Neural cell (in vitro differentiated cells): ENCODE data around the gene S1PR1. TPM values are rescaled to one million over a fixed set of nuclear protein-coding genes. Genes with fewer than 3 reads are reported as not detected.

Experiments used
- H2AFZ ChIP-seq: fragments of 200-600, 300-800 bp; sonication (generic), shearing (Covaris generic); 2 replicates; pipeline ENCODE4 v1.6.0; 2014; ENCODE audit warnings: low read depth, mild to moderate bottlenecking, antibody characterized with exemption, low read length, moderate library complexity
- H3F3A ChIP-seq: fragments of 200-600 bp; shearing (Covaris generic); 2 replicates; pipeline ENCODE4 v1.6.1; 2016; ENCODE audit warnings: mild to moderate bottlenecking, moderate library complexity, mixed read lengths, antibody characterized with exemption, low read length; ENCODE audit not compliant: insufficient read depth, poor library complexity, severe bottlenecking
- H3K27ac ChIP-seq: fragments of 200-600, 300-800 bp; sonication (generic), shearing (Covaris generic); 2 replicates; pipeline ENCODE4 v1.5.1; 2014; ENCODE audit warnings: mild to moderate bottlenecking, low read length, moderate library complexity
- H3K27me3 ChIP-seq: fragments of 300-800, 200-600 bp; sonication (generic), shearing (Covaris generic); 2 replicates; pipeline ENCODE4 v1.6.0; 2014; ENCODE audit warnings: mild to moderate bottlenecking, low read depth, low read length, moderate library complexity; ENCODE audit not compliant: insufficient read depth
- H3K36me3 ChIP-seq: fragments of 300-800, 200-600 bp; sonication (generic), shearing (Covaris generic); 2 replicates; pipeline ENCODE4 v1.5.1; 2014; ENCODE audit warnings: mild to moderate bottlenecking, antibody characterized with exemption, low read length, moderate library complexity; ENCODE audit not compliant: insufficient read depth
- H3K4me2 ChIP-seq: fragments of 300-800, 200-600 bp; sonication (generic), shearing (Covaris generic); 2 replicates; pipeline ENCODE4 v1.6.0; 2014; ENCODE audit warnings: mild to moderate bottlenecking, low read length
- H3K4me3 ChIP-seq: fragments of 300-800, 200-600 bp; sonication (generic), shearing (Covaris generic); 2 replicates; pipeline ENCODE4 v1.5.1; 2014; ENCODE audit warnings: mild to moderate bottlenecking, low read length, moderate library complexity
- H3K79me2 ChIP-seq: fragments of 200-600 bp; shearing (Covaris generic); replicated peaks from 2 replicates; pipeline ENCODE4 v1.6.0; 2014; ENCODE audit warnings: mild to moderate bottlenecking, low read length, moderate library complexity; ENCODE audit not compliant: insufficient read depth
- H3K9ac ChIP-seq: fragments of 300-800, 200-600 bp; sonication (generic), shearing (Covaris generic); 2 replicates; pipeline ENCODE4 v1.6.1; 2016; ENCODE audit warnings: mild to moderate bottlenecking, low read length, mixed read lengths
- H3K9me2 ChIP-seq: fragments of 200-600 bp; shearing (Covaris generic); 2 replicates; pipeline ENCODE4 v1.6.1; 2016; ENCODE audit warnings: mild to moderate bottlenecking, low read length, mixed read lengths; ENCODE audit not compliant: insufficient read depth
- H3K9me3 ChIP-seq: fragments of 200-600, 300-800 bp; sonication (generic), shearing (Covaris generic); 2 replicates; pipeline ENCODE4 v1.6.1; 2016; ENCODE audit warnings: mild to moderate bottlenecking, mixed run types, low read length, moderate library complexity, mixed read lengths
- H4K20me1 ChIP-seq: fragments of 200-600 bp; shearing (Covaris generic); 2 replicates; pipeline ENCODE4 v1.6.1; 2016; ENCODE audit warnings: mild to moderate bottlenecking, mixed run types; ENCODE audit not compliant: insufficient read depth
- EP300 ChIP-seq: fragments of 450-650 bp; conservative IDR thresholded peaks from 2 replicates; pipeline ENCODE4 v1.6.1; 2014; ENCODE audit warnings: antibody characterized with exemption, mild to moderate bottlenecking, moderate library complexity; ENCODE audit not compliant: poor library complexity, severe bottlenecking
- EZH2 ChIP-seq: fragments of 200-600, 300-800 bp; shearing (Covaris generic), sonication (generic); IDR thresholded peaks from 2 replicates; pipeline ENCODE4 v1.6.1; 2014; ENCODE audit warnings: antibody characterized with exemption, low read length, borderline replicate concordance, mild to moderate bottlenecking; ENCODE audit not compliant: insufficient read depth, poor library complexity, severe bottlenecking
- MXI1 ChIP-seq: fragments of 450-650 bp; conservative IDR thresholded peaks from 2 replicates; pipeline ENCODE4 v1.6.1; 2014; ENCODE audit warnings: antibody characterized with exemption, mild to moderate bottlenecking; ENCODE audit not compliant: poor library complexity, severe bottlenecking
- POLR2AphosphoS5 ChIP-seq: IDR thresholded peaks from 2 replicates; pipeline ENCODE4 v1.6.1; 2012
- RAD21 ChIP-seq: fragments of 450-650 bp; conservative IDR thresholded peaks from 2 replicates; pipeline ENCODE4 v1.6.1; 2014; ENCODE audit warnings: antibody characterized with exemption, mild to moderate bottlenecking, moderate library complexity
- SMC3 ChIP-seq: fragments of 450-650 bp; conservative IDR thresholded peaks from 2 replicates; pipeline ENCODE4 v1.6.1; 2014; ENCODE audit warnings: antibody characterized with exemption, mild to moderate bottlenecking, moderate library complexity; ENCODE audit not compliant: poor library complexity
- TAF1 ChIP-seq: IDR thresholded peaks from 2 replicates; pipeline ENCODE4 v1.6.1; 2012; ENCODE audit warnings: low read depth
- polyA plus RNA-seq: library from polyadenylated mRNA; depleted of rRNA; stranded (reverse); fragments of >200 nt; gene quantifications from 2 replicates; pipeline ENCODE4 v1.2.3, GENCODE V29; 2014
- TF ChIP-seq, protein P1 (sequence below): fragments of 450-650 bp; IDR thresholded peaks from 2 replicates; pipeline ENCODE4 v1.5.1; 2014; ENCODE audit warnings: antibody characterized with exemption, mild to moderate bottlenecking, moderate library complexity; ENCODE audit not compliant: poor library complexity, severe bottlenecking
- TF ChIP-seq, protein P2 (sequence below): IDR thresholded peaks from 2 replicates; pipeline ENCODE4 v1.6.1; 2012; ENCODE audit warnings: borderline replicate concordance

Gene S1PR1
- polyA plus RNA-seq, 1 donor from 2014 or later, result not detected

DNA sequence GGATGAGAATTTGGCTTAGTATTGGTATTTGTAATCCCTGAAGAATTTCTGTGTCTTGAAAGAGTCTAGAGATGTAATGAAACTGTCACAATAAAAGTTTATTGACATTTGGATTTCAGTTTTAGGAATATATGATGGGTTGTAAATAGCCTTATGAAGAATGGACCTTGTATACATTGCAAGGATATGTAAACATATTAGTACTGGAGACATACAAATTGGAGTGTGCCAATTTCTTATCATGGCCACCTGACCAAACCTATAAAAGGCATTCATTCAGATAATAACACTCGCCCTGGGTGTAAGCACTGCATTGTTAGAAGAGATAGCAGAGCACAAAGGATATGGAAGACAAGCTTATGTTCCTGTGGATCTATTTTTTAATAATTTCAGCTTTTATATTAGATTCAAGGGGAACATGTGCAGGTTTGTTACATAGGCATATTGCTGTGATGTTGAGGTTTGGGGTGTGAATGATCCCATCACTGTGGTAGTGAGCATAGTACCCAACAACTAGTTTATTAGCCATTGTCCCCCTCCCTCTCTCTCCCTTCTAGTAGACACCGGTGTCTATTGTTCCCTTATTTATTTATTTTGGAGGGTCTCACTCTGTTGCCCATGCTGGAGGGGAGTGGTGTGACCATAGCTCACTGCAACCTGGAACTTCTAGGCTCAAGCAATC lies 8.6 kb downstream of the S1PR1 start:
- no peaks in the 10 kb centered on the region for H4K20me1 ChIP-seq
- H3K36me3 ChIP-seq, result no peaks in the 10 kb centered on the region
- no peak overlapping the region for H3K4me2 ChIP-seq
- H3K27ac ChIP-seq, result no peak overlapping the region
- no peaks in the 10 kb centered on the region for H3K27me3 ChIP-seq
- no peaks in the 10 kb centered on the region for H3K9me3 ChIP-seq
- H3F3A ChIP-seq, result no peaks in the 10 kb centered on the region
- H2AFZ ChIP-seq, result no peak overlapping the region
- no peak overlapping the region for H3K9ac ChIP-seq
- no peak overlapping the region for H3K4me3 ChIP-seq
- H3K9me2 ChIP-seq, result no peaks in the 10 kb centered on the region
- H3K79me2 ChIP-seq, result peaks cover 14% of the 10 kb centered on the region
- no peak for TF ChIP-seq TAF1
- TF ChIP-seq EZH2, result no peak
- TF ChIP-seq EP300, result no peak
- TF ChIP-seq, protein P1, sequence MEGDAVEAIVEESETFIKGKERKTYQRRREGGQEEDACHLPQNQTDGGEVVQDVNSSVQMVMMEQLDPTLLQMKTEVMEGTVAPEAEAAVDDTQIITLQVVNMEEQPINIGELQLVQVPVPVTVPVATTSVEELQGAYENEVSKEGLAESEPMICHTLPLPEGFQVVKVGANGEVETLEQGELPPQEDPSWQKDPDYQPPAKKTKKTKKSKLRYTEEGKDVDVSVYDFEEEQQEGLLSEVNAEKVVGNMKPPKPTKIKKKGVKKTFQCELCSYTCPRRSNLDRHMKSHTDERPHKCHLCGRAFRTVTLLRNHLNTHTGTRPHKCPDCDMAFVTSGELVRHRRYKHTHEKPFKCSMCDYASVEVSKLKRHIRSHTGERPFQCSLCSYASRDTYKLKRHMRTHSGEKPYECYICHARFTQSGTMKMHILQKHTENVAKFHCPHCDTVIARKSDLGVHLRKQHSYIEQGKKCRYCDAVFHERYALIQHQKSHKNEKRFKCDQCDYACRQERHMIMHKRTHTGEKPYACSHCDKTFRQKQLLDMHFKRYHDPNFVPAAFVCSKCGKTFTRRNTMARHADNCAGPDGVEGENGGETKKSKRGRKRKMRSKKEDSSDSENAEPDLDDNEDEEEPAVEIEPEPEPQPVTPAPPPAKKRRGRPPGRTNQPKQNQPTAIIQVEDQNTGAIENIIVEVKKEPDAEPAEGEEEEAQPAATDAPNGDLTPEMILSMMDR, result no peak
- no peak for TF ChIP-seq SMC3
- TF ChIP-seq POLR2AphosphoS5, result no peak
- TF ChIP-seq RAD21, result no peak
- TF ChIP-seq MXI1, result no peak
- TF ChIP-seq, protein P2, sequence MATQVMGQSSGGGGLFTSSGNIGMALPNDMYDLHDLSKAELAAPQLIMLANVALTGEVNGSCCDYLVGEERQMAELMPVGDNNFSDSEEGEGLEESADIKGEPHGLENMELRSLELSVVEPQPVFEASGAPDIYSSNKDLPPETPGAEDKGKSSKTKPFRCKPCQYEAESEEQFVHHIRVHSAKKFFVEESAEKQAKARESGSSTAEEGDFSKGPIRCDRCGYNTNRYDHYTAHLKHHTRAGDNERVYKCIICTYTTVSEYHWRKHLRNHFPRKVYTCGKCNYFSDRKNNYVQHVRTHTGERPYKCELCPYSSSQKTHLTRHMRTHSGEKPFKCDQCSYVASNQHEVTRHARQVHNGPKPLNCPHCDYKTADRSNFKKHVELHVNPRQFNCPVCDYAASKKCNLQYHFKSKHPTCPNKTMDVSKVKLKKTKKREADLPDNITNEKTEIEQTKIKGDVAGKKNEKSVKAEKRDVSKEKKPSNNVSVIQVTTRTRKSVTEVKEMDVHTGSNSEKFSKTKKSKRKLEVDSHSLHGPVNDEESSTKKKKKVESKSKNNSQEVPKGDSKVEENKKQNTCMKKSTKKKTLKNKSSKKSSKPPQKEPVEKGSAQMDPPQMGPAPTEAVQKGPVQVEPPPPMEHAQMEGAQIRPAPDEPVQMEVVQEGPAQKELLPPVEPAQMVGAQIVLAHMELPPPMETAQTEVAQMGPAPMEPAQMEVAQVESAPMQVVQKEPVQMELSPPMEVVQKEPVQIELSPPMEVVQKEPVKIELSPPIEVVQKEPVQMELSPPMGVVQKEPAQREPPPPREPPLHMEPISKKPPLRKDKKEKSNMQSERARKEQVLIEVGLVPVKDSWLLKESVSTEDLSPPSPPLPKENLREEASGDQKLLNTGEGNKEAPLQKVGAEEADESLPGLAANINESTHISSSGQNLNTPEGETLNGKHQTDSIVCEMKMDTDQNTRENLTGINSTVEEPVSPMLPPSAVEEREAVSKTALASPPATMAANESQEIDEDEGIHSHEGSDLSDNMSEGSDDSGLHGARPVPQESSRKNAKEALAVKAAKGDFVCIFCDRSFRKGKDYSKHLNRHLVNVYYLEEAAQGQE, result no peak

DNA sequence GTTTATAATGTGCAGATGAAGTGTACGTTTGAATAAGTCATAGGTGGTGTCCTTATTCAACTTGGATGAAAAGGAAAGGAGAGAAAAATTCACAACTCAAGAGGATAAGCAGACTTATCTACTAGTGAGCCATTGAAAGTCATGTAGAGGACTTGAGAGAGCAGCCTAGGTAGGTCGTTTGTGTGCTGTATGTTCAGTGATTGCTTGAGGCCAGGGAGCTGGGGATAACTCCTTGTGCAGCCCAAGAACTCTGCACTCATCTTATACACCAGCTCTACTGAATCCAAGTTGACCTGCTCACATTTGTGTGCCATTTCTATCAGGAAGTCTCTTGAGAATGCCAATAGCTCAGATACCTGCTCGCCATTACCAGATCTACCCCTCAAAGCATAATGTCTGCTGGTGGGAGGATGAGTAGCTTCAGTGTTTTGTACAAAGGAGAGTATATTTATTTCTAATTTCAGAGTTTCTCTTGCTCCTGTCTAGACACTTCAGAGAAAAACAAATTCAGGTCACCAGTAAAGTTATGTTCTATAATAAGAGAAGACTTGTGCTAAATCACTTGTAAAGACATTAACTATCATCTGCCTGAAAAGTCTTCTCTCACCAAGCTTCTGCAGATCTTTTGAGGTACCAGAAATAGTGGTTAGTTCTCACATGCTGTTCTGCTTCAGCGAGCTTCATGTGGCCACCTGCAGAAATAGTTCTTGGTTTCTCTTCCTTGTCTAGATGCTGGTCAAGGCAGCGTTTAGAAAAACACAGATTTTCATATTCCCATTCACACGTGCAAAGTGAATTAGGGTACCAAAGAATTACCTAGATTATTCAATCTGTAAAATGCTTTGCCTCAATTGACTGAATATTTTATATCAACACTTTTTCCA lies 10.8 kb downstream of the S1PR1 start:
- no peak overlapping the region for H2AFZ ChIP-seq
- no peaks in the 10 kb centered on the region for H3K27me3 ChIP-seq
- no peak overlapping the region for H3K4me3 ChIP-seq
- TF ChIP-seq SMC3, result no peak
- TF ChIP-seq POLR2AphosphoS5, result no peak
- no peaks in the 10 kb centered on the region for H3K79me2 ChIP-seq
- H4K20me1 ChIP-seq, result no peaks in the 10 kb centered on the region
- H3F3A ChIP-seq, result no peaks in the 10 kb centered on the region
- H3K9me2 ChIP-seq, result no peaks in the 10 kb centered on the region
- H3K4me2 ChIP-seq, result no peak overlapping the region
- H3K9me3 ChIP-seq, result no peaks in the 10 kb centered on the region
- no peak overlapping the region for H3K9ac ChIP-seq
- no peaks in the 10 kb centered on the region for H3K36me3 ChIP-seq
- no peak overlapping the region for H3K27ac ChIP-seq
